ENCODE data around the gene APOBEC3A.

GRCh38 chr22:38951734-38952133 is 5.7 kb upstream of the APOBEC3A start:
- TF ChIP-seq CTCF (IDR thresholded peaks at IDR 0.05) (no peak), POLR2A (IDR thresholded peaks at IDR 0.05) (no peak)
